HG03280 (cell line): ENCODE data around the gene SCO2.

Experiments
- ATAC-seq: cut with Tn5 transposase; IDR thresholded peaks from one replicate; pipeline ENCODE4 v1.9.1; 2021; ENCODE audit warnings: mild to moderate bottlenecking, moderate library complexity; ENCODE audit not compliant: unreplicated experiment

SCO2 gene

DNA sequence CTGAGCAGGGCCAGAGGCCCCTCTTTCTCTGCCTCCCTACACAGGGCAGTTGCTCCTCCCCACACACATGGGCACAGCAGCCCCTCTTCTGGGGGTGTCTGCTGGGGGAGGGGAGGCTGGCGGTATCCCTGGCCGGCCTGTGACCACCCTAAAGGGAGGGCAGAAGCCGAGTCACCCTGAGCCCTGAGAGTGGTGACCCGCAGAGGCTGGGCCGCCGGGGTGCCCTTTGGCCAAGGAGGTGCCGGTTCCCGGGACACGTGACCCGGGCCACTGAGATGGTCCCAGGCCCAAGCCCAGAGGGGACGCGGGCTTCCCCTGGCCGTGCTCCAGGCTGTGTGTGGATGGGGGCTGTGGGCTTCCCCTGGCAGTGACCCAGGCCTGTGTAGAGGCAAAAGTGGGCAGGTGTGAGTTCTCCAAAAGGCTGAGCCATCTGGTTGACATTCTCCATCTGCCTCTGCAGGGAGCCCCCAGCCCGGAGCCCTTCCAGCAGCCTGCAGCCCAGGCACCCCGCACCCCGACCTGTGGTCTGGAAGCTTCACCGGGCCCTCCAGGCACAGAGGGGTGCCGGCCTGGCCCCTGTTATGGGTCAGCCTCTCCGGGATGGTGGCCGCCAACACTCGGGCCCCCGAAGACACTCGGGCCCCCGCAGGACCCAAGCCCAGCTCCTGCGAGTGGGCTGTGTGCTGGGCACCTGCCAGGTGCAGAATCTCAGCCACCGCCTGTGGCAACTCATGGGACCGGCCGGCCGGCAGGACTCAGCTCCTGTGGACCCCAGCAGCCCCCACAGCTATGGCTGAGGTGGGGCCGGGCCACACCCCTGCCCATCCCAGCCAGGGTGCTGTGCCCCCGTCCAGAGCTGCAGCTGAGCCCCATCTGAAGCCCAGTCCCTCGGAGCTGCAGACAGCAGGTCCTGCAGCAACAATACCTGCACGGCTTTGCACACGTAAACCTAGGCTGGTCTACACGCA is 43.0 kb downstream of the SCO2 start:
- ATAC-seq: no peak

DNA sequence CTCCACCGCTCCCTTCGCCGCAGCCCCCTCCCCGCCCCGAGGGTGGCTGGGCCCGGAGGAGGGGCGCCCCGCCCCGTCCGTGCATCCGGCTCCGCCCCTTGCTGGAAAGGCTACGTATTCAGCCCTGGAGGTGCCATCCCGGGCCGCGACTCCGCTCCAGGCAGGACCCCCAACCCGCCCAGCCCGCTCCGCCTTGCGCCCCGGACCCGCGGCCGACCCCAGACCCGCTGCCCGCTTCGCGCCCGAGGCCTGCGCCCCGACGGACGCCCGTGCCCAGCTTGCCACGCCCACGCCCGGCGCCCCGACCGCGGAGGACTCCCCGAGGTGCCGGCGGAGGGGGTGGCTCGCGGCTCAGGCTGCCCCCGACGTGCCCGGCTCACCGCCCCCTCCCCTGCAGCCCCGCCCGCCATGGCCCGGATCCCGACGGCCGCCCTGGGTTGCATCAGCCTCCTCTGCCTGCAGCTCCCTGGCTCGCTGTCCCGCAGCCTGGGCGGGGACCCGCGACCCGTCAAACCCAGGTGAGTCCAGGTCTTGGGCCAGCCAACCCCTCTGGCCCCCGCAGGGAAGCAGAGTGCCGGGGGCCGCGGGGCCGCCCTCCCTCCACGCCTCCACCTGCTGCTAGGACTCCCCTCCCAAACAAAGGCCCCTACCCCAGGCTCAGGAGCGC is 43.8 kb downstream of the SCO2 start, which contains the start of gene ADM2:
ADM2 (plus strand) TSS at position 104 of the 667 bp plus-strand sequence; CDS start at position 409, 305 bp downstream.
- no peak for ATAC-seq

DNA sequence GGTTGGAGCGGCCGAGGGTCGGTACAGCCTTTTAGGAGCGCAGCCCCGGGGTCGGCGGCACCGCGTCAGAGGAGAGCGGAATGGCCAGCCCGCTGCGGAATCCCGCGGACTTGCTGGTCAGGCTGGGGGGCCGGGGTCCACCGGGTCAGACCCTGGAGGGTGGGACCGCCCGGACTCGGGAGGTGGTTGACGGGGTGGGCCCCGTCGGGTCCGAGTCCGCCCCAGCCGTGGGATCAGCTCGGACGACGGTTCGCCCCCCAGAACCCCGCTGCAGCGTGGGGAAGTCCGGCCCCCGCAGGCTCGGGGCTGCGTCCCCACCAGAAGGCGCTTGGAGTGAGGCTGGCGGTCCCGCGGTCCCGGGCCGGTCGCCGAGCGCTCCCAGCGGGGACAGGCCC is 44.4 kb downstream of the SCO2 start:
- ATAC-seq: no peak

DNA sequence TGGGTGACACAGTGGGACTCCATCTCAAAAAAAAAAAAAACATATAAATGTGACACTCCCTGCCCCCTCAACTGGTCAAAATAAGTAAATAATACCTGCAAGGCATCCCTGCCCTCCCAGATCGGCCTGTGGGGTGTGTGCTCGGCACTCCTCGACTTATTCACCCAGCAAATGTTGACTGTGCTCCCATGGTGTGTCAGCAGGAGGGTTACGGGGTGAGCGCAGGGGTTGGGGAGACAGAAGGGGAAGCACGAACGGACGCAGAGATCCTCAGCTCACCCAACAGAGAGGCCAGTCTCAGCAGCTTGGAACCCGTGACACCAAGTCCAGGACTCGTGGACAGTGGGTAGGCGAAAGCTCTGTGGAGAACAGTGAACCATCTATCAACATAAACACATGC is 45.7 kb downstream of the SCO2 start:
- ATAC-seq: no peak

DNA sequence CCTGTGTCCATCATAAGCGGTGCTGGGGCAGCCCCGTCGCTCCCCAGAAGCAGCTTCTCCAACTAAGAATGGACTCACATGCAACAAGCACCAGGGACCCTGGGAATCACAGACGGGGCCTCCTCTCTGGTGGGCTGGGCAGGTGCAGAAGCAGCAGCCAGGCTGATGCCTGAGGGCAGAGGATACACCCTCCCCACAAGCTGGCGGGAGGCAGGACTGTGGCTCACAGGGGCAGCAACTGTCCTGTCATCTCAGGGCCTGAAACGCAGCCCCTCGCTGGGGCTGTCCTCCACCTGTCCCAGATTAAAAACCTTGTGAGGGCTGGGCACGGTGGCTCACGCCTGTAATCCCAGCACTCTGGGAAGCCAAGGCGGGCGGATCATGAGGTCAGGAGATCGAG is 47.5 kb downstream of the SCO2 start:
- no peak for ATAC-seq

DNA sequence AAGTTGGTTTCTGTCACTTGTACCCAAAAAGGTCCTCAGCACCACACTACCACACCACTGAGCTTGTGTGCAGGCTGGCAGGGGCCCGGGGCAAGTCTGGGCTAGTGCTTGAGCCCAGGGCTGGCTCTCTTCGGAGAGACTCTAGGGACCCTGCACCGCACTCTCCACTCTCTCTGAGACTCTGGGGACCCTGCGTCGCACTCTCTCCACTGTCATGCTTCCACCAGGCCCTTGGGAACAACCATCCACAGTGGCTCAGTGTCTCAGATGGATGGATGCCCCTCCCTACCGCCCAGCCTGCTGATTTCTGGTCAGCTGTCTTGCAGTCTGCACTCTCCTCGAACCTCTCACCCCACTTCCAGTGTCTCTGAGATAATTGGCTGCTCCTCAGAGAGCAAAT is 48.5 kb downstream of the SCO2 start:
- ATAC-seq: no peak

DNA sequence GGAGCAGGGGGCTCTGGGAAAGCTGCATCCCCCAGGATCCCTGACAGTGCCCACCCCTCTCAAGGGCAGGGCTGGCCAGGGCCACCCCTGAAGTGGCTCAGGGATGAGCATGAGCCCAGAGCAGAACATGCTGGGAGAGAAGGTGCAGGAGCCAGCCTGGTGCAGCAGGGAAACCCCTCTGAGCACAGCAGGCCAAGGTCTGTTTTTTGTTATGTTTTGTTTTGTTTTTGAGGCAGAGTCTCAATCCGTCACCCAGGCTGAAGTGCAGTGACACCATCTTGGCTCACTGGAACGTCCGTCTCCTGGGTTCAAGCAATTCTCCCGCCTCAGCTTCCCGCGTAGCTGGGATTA is 49.8 kb downstream of the SCO2 start:
- ATAC-seq: no peak

DNA sequence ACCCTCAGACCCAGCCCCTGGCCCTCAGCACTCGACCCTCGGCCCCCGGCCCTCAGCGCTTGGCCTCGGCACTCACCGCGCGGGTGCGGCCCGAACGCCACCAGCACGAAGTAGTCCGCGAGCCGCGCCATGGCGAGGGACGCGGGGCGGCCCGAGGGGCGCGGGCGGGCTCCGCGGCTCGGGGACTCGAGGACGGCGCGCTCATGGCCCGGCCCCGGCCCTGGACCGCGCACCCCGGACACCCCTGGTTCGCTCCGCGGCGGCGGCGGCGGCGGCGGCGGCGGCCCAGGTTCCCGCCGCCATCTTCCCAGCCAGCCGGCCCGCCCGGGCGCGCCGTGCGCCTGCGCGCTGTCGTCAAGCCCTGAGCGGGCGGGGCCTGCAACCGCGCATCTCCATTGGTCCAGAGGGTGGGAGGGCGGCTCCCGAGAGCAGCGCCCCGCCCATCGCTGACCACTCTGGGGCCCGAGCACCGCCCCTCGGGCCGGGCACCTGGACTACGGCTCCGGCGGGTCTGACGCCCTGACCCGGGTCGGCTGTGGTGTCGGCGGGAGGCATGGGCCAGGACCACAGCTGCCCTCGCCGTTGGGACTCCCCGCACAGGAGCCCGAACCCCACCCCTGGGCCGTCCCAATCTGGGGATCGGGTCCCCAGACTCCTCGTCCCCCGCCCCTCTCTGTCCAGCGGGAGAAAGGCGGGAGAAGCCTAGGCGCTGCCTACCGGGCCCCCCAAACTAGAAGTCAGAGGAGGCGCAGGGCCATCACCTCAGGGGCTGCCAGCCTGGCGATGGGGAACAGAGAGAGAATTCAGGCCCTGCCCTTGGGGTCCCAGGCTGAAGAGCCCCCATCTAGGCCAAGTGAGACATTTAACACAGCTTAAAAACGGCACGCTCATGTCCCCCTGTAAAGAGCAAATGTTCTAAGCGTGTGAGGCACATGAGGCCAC is 50.4 kb downstream of the SCO2 start, which contains the start of gene SBF1:
SBF1 (minus strand) TSS at position 326 of the 942 bp plus-strand sequence; CDS start at position 131, 195 bp downstream.
- peak; percentile 76 for ATAC-seq

DNA sequence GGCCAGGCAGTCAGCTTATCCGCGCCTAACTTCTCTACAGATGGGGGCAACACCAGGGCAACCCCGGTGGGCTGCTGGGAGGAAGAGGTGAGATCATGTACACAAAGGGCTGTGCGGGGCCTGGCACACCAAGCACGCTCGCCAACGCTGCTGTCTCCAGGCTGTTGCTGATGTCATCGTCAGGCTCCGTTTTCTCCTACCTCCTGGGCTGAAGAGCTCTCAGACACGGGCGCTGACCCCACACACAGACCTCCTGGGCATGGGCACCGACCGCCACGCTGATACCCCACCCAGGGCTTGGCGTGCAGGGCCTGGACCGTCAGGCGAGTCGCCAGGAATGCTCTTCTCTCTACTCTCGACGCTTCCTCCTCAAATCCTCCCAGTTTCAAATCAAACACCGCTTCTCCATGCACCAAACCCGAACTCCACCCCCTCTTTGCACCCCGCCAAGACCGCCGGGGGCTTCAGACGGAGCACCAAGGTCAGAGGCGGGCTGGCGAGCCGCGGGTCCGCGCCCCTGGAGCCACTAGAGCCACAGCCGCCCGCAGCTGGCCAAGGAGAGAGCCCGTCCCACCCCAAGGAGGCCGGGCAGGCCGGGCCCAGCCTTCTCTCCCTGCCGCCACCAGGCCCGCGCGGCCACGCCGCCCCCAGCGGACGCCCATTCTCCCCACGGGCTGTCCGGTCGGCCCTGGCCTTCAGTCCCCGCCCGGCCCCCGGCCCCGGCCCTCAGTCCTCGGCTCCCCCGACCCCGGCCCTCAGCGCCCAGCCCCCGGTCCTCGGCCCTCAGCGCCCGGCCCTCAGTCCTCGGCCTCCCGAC is 51.3 kb downstream of the SCO2 start:
- ATAC-seq: no peak
